H1 (cell line): Measurements from ENCODE around the gene ADCY9.

Experiments
- CEBPB ChIP-seq: IDR thresholded peaks from 2 replicates; pipeline ENCODE4 v1.6.1; 2012; ENCODE audit warnings: low read depth, low read length
- CTCF ChIP-seq, 3 experiments: IDR thresholded peaks; 1 replicate in 2 of 3; 2 replicates in 1 of 3; pipeline versions ENCODE4 v1.5.1 to v1.6.1; 2011; ENCODE audit warnings: low read length in 3 of 3, mild to moderate bottlenecking in 3 of 3, inconsistent platforms in 2 of 3, low read depth in 1 of 3, moderate library complexity in 1 of 3; ENCODE audit not compliant: insufficient read depth in 1 of 3; ENCODE audit errors: control extremely low read depth in 1 of 3
- EP300 ChIP-seq, 2 experiments: IDR thresholded peaks; 1 replicate in 1 of 2; 2 replicates in 1 of 2; pipeline ENCODE4 v1.6.1; 2011 to 2012; ENCODE audit warnings: low read depth in 2 of 2, low read length in 2 of 2, mild to moderate bottlenecking in 2 of 2, borderline replicate concordance in 1 of 2, inconsistent platforms in 1 of 2, moderate library complexity in 1 of 2
- EZH2 ChIP-seq: fragments of 200-600 bp; sonication (generic); IDR thresholded peaks from 2 replicates; pipeline ENCODE4 v1.7.1; 2012; ENCODE audit warnings: low read depth, mild to moderate bottlenecking, moderate library complexity, low read length, inconsistent platforms; ENCODE audit not compliant: severe bottlenecking
- MAX ChIP-seq: IDR thresholded peaks from 2 replicates; pipeline ENCODE4 v1.6.1; 2012; ENCODE audit warnings: inconsistent platforms
- SAP30 ChIP-seq: fragments of 300-600 bp; sonication (generic); IDR thresholded peaks from 2 replicates; pipeline ENCODE4 v1.7.1; 2012; ENCODE audit warnings: low read length, moderate library complexity, mild to moderate bottlenecking, inconsistent platforms; ENCODE audit not compliant: insufficient read depth, insufficient replicate concordance
- YY1 ChIP-seq: IDR thresholded peaks from 2 replicates; pipeline ENCODE4 v1.6.1; 2011; ENCODE audit warnings: low read depth, mild to moderate bottlenecking, low read length
- ZNF274 ChIP-seq: IDR thresholded peaks from 2 replicates; pipeline ENCODE4 v1.7.0; 2012; ENCODE audit warnings: low read length, borderline replicate concordance; ENCODE audit errors: extremely low read depth

GRCh38 chr16:4075534-4075933, 40.7 kb downstream of the ADCY9 start:
- TF ChIP-seq CEBPB = no peak
- TF ChIP-seq CTCF (IDR thresholded peaks at IDR 0.05; ENCODE audit: control extremely low read depth in 1 of 3, insufficient read depth in 1 of 3, low read depth in 1 of 3, low read length in 3 of 3) = no peak
- TF ChIP-seq SAP30 = no peak
- TF ChIP-seq EP300 (IDR thresholded peaks at IDR 0.05; ENCODE audit: borderline replicate concordance in 1 of 2, low read depth in 2 of 2, low read length in 2 of 2) = no peak
- TF ChIP-seq MAX = no peak
- no peak for TF ChIP-seq EZH2
- no peak for TF ChIP-seq YY1
- no peak for TF ChIP-seq ZNF274
